ENCODE results near the gene UBB.
"Not testable (repeated sequence)": the region's sequence is repeated elsewhere in the genome, so short reads cannot be mapped to it uniquely, and the experiment has no call there.

Gene UBB

DNA sequence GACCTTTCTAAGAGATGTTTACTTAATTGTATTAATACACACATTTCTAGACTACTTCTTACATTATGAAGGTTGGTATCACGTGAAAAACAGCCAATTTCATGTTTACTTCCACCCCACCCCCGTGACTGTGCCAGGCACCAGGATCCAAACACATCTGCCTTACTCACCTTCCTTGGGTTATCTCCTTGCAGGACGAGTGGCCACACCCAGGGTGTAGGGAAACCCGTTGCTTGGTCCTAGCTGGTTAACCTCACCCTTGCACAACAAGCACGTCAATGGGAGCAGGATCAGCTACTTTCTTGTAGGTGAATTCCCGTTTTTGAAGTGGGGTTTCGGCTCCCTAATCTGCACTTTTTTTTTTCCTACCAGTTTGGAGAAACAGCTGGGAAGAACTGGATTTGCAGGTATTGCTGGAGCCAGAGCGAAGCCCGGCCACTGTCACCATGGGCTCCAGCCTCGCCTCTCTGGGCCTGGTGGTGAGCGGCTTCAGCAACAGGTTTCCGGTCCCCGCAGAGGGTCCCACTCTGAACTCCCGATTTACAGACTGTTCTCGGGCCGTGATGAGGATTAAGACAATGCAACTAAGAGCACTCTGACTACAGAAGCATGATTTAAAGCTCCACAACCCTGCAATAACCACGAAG is 2.1 kb upstream of the UBB start:
- DNase-seq: peak; percentile 76

DNA sequence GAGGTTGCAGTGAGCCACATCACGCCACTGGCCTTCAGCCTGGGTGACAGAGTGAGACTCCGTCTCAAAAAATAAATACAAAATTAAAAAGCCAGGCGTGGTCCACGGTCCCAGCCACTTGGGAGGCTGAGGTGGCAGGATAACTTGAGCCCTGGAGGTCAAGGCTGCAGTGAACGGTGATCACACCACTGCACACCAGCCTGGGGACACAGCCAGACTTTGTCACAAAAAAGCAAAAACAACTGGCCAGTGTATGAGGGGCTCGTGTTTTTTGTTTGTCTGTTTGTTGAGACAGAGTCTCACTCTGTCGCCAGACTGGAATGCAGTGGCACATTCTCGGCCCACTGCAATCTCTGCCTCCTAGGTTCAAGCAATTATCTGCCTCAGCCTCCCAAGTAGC is 1.2 kb upstream of the UBB start:
- peak; percentile 67 for DNase-seq

DNA sequence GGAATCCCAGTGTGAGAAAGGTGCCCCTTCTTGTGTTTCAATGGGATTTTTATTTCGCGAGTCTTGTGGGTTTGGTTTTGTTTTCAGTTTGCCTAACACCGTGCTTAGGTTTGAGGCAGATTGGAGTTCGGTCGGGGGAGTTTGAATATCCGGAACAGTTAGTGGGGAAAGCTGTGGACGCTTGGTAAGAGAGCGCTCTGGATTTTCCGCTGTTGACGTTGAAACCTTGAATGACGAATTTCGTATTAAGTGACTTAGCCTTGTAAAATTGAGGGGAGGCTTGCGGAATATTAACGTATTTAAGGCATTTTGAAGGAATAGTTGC is 567 bp downstream of the UBB start:
- DNase-seq: no peak

DNA sequence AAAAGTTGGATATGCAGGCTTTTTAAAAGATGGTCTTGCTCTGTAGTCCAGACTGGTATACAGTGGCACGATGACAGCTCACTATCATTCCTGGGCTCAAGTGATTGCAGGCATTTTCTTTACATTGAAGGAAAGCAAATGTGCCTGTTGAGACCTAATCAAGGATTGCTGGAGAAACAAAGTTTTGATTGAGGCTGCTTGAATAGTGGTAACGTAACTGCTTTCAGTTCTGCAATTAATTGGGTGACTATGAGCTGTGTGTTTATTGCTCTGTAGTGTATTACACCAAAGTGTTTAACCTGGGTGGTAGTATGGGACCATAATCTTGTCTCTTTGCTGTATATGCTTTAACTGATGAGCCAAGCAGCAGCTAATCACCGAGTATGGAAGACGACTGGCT is 2.3 kb downstream of the UBB start:
- no peak for DNase-seq

DNA sequence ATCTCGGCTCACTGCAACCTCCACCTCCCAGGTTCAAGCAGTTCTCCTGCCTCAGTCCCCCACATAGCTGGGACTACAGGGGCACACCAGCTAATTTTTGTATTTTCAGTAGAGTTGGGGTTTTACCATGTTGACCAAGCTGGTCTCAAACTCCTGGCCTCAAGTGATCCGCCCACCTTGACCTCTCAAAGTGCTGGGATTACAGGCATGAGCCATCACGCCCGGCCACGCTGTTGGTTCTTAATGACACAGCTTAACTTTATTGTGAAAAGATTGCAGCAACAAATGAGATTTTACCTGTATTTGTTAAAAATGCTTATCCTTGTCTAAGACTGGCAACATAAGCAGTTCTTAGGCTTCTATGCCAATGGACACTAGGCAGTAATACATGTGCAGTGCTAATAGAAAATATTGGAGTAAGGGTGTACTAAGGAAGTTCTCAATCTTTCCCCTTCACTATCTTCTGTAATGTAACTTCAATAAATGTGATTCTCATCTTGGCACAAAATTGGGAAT is 2.9 kb downstream of the UBB start:
- no peak for DNase-seq

DNA sequence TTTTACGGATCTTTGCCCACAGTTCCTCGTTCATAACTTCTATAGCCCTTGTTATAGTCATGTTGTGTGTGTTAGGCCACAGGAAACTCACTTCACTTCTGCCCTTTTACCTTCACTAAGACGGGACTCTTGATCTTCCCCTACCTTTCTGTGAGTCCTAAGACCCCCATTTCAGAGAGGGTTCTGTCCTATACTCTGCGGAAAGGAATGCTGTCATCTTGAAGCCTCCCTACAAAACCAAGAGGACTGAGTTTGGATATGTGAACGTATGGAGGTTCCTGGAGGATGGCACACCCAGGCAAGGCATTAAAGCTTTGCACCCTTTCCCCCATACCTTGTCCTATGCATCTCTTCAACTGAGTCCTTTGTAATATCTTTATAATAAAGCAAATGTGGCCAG is 3.7 kb downstream of the UBB start:
- no peak for DNase-seq

DNA sequence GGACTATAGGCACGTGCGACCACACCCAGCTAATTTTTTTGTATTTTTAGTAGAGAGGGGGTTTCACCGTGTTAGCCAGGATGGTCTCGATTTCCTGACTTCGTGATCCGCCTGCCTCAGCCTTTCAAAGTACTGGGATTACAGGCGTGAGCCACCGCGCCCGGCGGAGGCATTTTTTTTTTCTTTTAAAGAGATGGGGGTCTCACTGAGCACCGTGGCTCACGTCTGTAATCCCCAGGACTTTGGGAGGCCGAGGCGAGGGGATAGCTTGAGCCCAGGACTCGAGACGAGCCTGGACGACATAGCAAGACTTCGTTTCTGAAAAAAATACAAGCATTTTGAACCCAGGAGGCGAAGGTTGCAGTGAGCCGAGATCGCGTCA is 5.2 kb downstream of the UBB start:
- peak; percentile 65 for DNase-seq

DNA sequence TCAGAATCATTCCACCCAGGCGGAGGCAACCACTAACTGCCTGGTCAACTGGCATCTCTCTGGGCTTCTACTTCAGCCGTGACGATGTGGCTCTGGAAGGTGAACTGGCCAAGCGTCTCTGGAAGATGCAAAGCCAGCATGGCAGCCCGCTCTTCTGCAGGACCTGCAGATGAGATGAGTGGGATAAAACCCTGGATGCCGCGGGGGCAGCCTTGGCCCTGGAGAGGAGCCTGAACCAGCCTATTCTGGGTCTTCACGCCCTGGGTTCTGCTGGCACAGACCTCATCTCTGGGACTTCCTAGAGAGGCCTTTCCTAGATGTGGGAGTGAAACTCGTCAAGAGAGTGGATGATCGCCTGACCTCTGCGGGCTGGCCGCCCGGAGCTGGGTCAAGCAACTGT is 10.6 kb downstream of the UBB start:
- DNase-seq: no peak

DNA sequence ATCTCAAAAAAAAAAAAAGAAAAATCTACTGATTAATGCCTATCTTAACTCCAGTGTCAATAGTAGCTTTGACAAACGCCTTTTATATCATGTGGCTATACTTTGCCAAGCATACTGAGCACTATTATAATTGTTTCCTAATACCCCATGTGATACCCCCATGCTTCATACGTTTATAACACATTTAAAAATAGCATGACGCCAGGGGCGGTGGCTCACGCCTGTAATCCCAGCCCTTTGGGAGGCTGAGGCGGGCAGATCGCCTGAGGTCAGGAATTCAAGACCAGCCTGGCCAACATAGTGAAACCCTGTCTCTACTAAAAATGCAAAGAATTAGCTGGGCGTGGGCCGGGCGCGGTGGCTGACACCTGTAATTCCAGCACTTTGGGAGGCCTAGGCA is 11.6 kb downstream of the UBB start:
- DNase-seq: not testable (repeated sequence)

DNA sequence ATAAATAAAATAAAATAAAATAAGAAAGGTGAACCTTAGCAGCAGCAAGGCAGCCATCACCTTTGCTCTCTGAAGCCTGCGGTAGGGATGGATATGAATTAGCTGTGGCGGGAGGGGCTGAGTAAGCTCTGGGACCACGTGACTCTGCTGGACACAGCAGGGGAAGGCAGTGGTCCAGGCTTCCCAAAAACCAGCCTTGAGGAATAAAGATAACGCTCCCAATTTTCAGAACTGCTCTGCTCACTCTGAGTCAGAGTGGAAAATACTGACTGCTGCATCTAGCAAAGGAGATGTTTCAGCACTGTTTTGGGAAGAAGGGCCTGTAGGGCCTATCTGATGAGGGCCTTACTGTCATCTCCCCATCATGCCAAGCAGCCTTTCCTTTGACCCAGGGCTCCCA is 15.0 kb downstream of the UBB start:
- DNase-seq: not testable (repeated sequence)

DNA sequence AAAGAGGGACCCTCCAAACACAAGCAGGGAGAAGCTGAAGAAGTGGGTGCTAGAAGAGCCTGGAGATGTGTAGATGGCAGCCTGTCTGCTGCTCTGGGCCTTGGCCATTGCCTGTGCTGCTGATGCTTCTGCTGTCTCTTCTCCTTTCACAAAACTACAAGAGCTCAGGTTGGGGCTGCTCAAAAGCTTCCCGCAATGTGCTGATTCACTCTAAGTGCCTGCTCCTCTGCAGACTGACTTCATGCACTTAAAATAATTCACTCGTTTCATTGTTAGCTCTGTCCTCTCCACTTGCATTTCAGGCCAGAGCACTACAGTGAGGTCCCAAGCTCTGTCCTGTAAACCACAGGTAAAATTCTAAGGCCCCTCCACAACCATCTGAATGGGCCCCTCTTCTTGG is 15.8 kb downstream of the UBB start:
- peak; percentile 85 for DNase-seq

DNA sequence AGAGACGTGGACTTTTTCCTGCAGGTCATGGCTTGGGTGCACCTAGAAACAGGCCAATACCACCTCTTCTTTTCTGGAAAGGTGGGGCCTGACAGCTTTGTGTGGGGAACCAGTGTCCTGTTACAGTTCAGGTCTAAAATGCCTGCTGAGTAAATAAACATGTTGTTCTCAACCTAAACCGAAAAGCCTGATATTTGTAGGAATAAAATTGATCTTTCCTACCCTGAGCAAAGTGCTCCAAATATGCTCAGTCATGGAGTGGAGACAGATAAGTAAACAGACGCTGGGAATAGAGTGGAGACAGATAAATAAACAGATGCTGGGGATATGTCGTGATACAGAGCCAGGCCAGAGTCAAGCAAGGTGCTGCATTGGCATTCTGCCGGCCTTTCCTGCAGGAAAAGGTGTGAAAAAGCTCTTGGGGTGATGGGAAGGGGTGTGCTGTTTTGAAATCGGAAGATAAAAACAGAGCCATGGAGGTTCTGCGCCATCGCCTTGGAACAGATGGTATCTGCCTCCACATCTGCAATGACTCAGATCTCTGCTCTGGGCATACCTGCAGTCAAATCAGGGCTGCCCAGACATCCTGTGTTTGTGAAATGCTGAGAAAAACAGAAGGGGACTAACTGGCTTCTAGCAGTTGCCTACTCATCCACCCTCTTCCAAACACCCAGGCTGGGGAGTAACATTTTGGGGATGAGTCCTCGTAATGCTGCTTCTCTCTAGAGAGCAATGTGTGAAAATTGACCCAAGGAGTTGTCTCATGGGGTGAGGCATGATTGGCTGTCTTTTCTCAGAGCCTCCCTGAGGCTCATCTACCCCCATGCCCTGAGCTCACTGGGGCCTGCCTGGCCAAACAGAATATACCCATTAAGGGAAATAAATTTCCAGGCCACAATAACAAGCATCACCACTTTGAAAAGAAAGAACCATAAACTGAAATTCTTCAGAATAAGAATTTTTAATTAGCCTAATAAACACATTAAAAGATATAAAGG is 17.7 kb downstream of the UBB start:
- peak; percentile 95 for DNase-seq

DNA sequence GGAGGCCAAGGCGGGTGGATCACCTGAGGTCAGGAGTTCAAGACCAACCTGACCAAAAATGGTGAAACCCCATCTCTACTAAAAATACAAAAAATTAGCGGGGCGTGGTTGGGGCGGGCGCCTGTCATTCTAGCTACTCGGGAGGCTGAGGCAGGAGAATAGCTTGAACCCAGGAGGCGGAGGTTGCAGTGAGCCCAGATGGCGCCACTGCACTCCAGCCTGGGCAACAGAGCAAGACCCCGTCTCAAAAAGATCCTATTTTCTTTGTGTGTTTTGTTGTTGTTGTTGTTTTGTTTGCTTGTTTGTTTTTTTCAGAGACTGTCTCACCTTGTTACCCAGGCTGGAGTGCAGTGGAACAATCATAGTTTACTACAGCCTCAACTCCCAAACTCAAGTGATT is 23.0 kb downstream of the UBB start:
- not testable (repeated sequence) for DNase-seq

DNA sequence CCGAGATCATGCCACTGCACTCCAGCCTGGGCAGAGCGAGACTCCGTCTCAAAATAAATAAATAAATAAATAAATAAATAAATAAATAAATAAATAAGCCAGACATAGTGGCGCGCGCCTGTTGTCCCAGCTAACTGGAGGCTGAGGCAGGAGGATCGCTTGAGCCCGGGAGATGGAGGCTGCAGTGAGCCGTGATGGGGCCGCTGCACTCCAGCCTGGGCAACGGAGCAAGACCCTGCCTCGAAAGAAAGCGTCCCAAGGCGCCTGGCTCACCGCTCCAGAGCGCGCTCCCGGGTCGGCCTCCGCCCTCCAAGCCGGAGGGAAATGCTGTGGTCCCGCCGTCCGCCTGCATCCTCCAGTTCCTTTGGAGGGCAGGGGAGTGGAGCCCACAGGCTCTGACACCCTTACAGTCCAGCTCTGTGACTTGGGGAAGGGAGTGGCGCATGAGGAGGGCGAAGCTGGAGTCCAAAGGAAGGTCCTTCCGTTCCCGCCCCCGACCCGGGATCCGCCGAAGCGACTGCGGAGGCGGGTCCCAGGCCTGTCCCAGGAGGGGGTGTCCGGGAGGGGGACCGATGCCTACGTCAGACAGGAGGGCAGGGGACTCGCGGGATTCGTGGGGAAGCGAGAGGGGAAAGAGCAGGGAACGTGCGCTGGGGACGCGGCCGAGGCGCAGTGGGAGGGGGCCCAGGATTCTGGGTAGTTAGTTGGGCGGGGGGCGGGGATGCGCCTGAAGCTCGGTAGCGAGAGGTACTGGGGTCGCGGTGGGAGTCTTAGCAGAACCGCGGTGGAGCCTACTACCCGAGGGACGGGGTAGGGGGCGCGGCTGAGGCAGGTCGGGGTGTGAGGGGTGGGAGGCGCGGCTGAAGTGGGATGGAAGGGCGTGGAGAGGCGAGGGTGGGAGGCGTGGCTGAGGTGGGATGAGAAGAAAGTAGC is 26.1 kb downstream of the UBB start:
- peak; percentile 94 for DNase-seq

DNA sequence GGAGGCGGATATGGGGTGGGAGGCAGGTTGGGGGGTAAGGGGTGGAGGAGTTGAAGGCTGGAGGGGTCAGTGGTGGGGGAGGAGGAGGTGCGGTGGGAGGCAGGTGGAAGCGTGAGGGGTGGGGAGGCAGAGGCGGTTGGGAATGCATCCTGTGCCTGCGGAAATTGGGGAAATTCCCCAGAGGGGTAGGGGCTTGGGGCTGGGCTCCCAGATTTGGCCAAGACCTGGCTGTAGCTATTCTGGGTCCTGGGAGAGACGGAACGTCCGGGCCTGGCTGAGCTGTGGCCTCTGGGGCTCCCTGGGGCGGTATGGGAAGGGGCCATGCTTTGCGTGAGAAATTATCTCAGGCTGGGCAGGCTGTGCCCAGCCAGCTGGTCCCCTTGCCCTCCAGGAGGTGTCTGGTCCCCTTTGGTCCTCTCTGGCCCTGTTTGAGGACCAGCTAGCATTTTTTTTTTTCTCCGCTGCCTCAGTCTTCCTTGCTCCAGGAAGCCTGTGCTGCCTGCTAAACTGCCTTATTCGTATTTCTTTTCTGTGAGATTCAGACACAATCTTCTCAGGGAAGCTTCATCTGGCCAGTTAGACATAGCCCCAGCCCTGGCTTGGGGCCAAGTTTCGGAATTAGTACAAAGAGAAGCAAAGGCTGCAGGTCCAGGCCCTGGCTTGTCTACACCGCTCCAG is 27.2 kb downstream of the UBB start:
- no peak for DNase-seq

DNA sequence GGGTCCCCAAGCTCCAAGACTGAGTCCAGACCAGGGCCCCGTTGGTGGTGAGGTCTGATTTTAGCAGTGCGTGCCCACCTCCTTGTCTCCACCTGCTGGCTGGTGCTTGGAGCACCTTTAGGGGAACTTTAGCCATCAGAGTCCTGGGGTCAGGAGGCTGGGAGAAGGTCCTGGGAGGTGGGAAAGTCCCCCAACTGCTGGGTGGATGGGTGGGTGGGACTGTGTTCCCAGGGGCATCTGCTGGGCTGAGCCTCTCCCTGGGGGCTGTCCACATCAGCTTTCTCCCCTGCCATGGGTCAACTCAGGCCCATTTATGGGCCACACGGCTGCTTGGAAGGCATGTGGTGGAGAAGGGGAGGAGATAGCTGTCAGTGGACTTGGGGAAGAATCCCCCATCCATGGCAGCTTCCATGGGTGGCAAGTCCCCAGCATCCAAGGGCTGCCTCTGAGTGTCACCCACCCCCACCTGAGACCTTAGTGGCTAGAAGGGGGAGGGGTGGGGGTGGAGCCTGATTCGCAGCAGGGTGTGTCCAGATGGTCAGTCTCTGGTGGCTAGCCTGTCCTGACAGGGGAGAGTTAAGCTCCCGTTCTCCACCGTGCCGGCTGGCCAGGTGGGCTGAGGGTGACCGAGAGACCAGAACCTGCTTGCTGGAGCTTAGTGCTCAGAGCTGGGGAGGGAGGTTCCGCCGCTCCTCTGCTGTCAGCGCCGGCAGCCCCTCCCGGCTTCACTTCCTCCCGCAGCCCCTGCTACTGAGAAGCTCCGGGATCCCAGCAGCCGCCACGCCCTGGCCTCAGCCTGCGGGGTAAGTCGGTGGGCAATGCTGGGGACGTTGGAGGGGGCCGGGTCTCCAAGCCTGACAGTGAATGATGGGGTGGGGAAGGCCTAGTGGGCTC is 34.4 kb downstream of the UBB start, which contains the start of gene TRPV2:
Gene TRPV2, plus strand, starts transcription at position 541 of the 894 bp plus-strand sequence. CDS start 2,098 bp downstream, outside the sequence.
- DNase-seq: peak; percentile 77

DNA sequence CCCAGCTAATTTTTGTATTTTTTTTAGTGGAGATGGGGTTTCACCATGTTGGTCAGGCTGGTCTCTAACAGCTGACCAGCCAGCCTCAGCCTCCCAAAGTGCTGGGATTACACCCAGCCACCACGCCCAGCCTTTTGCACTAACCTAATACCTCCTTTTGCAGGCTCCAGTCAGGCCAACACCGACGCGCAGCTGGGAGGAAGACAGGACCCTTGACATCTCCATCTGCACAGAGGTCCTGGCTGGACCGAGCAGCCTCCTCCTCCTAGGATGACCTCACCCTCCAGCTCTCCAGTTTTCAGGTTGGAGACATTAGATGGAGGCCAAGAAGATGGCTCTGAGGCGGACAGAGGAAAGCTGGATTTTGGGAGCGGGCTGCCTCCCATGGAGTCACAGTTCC is 36.5 kb downstream of the UBB start:
- no peak for DNase-seq

DNA sequence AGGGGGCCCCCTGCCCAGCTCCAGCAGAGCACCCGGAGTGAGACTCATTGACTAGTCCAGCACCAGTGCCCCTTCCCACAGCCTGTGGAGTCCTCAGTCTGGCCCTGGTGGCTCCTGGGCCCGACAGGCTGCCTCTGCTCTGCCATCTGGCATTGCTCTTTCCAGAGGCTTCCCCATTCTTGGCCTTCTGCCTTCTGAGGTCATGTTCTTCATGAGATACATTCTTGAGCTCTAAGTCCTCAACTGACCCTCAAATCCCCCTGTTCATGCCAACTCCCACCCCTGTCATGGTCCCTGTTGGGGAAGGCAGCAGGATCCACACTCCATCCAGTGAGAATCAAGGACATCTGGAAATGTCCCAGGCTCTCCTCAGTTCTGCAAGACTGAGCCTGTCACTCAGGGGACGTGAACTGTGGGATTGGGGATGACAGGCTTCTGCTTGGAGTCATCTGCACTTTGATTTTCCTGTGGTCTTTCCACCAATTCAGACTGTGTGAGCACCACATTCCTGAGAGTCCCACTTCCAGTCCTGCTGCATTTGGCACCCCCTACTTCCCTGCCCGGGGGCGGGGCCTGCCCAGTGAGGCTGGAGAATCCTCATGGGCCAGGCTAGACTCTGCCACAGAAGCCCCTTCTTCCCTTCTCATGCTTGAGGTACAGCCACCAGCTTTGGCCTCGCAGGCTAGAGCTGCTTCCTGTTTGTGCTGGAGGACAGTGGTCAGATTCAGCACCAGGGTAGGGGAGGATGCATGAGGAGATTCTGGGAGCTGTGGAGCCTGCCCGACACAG is 37.2 kb downstream of the UBB start:
- DNase-seq: peak; percentile 92

DNA sequence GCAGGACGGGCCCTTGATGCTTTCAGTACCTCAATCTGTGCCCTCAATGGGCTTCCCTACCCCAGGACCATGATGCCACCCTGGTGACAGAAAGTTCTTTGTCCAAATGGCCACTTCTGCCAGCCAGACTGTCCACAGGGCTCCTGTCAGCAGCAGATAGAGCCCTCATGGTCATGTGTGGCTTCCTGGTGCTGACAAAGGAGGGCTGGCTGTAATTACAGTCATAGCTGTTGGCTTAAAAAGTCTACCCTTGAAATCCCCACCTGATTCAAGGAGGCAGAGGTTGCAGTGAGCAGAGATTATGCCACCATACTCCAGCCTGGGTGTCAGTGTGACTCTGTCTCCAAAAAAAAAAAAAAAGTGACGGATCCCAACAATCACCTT is 37.8 kb downstream of the UBB start:
- DNase-seq: no peak

Measured in islet precursor cell (in vitro differentiated cells).